Stimulated activated CD4-positive, alpha-beta T cell treated with anti-CD3 and anti-CD28 coated beads, Interleukin-12 subunit alpha, Interleukin-12 subunit beta, amount 100 ng/mL, for 24 hours (primary cell): ENCODE results near the gene RFX1.

Source experiments
- DNase-seq, 2 experiments: peaks; one replicate each; pipeline ENCODE4 v3.0.0-alpha.2; 2020; ENCODE audit warnings: low read depth in 2 of 2

RFX1 gene

DNA sequence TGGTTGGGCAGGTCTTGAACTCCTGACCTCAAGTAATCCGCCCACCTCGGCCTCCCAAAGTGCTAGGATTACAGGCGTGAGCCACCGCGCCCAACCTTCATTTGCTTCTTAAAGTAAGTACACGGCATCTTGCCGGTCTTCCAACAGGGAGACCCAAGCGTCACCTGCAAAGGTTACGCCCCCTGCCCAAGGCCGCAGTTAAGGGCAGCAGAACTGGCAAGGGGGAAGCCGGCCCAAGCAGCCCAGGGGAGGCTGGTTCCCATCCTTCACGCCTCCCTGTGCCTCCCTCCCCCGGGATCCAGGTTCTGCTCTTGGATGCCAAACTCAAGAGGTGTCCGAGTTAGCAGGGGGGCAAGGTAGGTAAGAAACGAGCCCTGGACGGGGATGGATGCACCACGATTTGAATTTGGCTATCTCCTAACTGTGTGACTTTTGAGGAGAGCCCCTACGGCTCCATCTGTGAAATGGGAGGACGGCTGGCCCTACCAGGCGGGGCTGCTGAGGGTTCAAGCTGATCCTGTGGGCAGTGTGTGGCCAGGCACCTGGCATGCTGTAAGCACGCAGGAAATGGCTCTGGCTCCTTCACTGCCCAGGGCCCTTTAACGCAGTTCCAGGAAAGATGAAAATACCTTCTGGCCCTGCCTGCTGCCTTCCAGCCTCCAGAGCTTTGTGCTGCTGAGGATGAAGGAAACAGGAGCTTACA, 9.0 kb downstream of the RFX1 start:
- no peak for DNase-seq

DNA sequence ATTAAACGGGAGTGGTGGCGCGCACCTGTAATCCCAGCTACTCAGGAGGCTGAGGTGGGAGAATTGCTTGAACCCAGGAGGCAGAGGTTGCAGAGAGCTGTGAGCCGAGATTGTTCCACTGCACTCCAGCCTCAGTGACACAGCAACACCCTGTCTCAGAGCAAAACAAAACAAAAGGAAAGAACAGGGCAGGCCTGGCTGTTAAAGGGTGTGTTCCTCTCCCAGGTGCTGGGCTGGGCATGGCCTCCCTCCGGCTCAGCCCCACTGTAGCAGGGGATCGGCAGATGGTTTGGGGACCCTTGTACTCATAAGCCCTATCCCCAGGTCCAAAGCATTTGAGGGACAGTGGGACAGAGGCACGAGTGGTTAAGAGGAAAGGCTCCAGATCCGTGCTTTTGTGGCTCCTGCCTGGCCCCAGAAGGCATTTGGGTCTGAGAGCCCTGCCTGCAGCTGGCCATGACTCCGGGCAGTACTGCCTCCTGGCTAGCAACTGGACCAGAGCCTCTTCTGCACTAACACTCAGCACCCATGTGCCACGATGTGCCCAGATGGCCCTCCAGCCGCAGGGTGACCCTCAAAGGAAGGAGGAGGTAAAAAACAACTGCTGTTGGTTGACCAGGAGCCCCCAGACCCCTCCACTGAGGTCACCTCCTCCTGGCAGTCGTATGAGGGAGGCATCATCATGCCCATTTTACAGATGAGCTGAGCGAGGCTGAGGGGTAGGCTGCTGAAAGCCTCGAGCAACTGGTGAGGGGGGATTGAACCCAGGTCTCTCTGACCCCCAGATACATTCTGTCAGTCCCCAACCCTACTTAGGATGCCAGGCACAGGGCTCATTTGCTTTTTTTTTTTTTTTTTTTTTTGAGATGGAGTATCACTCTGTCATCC, 10.0 kb downstream of the RFX1 start:
- no peak for DNase-seq

DNA sequence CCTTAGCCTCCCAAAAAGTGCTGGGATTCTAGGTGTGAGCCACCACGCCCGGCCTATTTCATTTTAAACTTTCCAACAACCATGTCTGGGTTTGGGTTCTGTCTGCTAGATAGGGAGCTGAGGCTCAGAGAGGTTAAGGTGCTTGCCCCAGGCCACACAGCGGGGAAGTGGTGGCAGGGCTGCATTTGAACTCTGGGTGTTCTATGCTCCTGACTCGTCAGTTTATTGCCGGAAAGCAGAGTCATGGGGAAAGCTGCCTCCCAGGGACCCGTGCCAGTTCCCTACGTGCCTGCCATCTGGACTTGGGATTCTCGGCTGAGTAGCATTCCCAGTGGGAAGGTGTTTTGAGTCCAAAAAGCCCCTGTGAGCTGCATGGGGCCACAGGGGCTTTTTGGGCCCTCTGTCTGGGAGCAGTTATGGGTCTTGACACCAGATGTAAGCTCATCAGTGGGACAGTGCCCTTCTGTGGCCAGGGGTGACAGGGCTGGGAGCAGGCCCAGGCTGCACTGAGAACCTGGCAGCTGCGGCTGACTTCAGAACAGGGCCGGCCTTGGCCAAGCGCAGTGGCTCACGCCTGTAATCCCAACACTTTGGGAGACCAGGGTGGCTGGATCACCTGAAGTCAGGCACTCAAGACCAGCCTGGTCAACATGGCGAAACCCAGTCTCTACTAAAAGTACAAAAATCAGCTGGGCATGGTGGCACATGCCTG, 10.9 kb downstream of the RFX1 start:
- no peak for DNase-seq

DNA sequence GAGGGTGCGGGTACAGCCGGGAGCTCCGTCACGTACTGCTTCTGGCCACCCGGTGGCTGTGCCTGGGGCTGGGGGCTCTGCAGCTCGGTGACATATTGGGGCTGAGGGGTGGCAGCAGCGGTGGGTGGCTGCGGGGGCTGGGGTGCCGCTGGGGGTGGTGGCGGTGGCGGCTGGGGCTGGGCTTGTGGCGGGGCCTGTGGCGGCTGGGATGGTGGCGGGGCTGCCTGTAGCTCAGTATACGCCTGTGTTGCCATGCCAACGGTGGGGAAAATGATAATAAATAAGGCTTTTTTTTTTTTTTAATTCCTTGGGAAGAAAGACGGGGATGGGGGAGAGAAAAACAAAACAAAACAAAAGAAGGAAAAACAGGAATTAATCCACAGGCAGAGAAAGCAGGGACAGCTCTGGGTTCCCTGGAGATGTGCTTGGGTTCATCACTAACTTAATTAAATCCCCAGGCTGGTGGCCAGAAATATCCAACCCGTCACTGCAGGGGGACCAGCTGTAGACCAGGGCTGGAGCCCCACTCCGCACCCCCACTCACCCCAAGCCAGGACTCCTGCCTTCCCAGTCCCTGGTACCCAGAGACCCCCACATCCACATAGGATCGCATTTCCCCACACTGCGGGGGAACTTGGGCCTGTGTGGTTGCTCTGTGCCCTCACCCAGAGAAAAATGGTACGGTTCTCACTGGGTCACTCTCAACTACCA, 12.4 kb downstream of the RFX1 start:
- DNase-seq = no peak

DNA sequence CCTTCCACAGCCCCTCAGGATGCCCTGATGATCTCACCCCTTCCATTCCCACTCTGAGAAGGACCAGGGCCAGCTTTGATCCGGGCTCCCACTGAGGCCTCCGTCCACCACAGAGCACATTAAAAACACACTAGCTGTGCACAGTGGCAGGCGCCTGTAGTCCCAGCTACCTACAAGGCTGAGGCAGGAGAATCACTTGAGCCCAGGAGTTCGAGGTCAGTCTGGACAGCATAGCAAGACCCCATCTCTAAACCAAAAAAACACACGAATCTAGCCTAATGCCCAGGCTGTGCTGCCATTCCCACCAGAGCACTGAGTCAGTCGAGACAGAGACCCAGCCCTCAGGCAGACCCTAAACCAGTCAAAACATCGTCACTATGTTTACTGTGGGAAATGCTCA, 14.1 kb downstream of the RFX1 start:
- DNase-seq = no peak

DNA sequence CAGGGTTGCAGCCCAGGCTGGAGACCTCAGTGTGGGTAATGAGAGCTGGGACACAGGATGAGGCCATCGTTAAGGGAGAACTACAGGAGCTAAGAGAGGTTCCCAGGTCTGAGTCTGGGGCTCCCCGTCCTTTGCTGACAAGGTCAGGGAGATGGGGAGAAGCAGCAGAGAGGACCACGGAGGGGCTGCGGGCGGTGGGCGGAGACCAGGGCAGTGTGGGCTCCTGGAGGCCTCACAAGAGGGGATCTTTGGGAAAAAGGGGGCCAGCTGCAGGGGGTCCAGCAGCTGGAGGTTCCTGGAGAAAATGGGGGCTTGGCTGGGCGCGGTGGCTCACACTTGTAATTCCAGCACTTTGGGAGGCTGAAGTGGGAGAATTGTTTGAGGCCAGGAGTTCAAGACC, 16.0 kb downstream of the RFX1 start:
- no peak for DNase-seq

DNA sequence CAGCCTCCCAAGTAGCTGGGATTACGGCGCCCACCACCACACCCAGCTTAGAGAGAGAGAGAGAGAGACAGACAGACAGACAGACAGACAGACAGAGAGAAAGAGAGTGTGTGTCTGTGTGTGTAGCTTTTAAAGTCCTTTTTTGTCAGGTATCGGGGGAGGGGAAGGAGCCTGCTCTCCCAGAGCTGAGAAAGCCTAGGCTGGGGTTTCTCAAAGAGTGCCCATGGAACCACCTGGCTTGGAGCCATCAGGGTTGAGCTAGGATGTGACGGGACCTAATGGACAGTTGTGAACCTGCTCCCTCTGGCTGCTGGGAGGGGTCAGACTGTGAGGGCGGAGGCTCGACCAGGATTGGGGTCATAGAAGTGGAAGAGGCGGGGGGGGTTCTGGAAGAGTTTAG, 16.6 kb downstream of the RFX1 start:
- DNase-seq = no peak

DNA sequence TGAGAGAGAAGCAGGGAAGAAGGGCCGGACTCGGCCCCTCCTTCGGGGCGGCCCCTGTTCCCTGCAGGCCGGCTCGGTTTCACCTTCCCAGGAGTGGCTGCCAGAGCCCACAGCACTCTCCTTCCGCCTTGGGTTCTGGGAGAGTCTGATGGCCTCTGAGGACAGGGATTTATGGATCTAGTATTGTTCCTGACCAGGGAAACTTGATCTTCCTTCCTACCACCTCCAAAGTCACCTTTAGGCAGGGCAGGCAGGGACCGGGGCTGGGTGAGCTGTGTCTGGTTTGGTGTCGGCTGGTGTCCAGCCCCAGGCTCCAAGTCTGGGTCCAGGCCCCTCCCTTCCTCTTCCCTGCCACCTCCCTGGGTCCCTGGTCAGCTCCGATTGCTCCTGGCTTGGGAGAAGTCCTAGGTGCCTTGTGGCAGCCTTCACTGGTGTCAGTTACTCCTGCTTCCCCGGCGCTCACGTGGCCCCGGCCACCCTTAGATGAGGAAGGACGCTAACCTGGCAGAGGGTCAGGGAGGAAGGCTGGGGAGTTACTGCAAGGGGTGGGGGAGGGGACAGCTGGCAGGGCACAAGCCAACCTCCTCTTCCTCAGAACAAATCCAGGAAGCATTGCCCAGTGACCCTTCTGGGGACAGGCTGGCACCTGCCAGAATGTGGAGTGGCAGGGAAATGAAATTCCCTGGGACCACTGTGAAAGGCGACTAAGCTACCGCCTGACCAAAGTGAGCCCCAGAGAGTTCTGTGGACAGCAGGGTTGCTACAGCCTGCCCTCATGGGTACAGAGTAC, 18.8 kb downstream of the RFX1 start:
- no peak for DNase-seq

DNA sequence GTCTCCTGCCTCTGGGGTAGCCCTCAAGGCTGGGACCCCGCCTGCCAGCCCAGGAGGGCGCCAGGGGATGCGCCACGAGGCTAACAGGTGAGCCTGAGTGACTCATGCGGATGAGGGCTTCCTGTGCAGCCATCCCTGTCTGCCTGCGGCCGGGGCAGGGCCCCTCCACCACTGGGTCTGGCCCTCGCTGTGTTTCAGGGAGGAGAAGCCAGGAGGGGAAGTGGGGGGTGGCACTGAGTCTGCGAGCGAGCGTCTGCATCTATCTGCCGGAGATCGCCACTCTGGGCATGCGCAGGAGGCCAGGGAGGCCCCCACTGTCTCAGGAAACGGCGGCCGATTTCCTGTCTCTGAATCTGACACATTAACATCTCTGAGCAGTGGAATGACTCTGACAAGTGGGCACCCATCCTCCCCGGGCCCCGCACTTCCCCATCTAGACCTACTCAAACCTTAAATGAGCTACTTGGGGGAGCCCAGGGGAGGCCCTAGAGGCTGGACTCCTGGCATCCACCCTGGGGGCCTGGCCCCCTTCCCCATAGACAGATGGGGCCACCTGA, 19.7 kb downstream of the RFX1 start:
- peak; percentile 95 to 98 for DNase-seq

DNA sequence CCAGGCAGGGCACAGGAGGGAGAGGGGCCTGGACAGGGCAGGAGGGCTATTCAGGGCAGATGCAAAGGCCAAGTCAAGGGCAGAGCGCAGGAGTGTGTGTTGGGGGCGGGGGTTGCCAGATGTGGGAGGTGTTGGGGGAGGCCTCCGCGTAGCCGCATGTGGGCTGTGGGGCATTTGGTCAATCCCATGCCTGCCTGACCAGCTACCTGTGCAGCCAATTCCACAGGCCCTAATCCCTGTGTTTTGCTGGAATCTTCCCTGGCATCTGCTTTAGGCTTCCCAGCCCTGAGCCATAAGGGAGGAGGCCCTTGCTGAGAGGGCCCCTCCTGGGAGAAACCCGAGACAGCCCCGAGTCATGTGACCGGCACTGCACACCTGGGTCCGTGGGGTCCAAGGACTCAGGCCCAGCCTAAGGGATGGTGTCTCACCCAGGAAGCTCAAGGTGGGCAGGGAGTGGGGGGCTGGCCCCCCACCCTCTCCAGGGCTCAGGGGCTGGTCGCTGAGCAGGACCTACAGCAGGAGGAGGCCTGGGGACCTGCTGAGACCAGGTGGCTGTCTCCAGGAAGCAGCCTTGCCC, 20.3 kb downstream of the RFX1 start:
- DNase-seq = no peak

DNA sequence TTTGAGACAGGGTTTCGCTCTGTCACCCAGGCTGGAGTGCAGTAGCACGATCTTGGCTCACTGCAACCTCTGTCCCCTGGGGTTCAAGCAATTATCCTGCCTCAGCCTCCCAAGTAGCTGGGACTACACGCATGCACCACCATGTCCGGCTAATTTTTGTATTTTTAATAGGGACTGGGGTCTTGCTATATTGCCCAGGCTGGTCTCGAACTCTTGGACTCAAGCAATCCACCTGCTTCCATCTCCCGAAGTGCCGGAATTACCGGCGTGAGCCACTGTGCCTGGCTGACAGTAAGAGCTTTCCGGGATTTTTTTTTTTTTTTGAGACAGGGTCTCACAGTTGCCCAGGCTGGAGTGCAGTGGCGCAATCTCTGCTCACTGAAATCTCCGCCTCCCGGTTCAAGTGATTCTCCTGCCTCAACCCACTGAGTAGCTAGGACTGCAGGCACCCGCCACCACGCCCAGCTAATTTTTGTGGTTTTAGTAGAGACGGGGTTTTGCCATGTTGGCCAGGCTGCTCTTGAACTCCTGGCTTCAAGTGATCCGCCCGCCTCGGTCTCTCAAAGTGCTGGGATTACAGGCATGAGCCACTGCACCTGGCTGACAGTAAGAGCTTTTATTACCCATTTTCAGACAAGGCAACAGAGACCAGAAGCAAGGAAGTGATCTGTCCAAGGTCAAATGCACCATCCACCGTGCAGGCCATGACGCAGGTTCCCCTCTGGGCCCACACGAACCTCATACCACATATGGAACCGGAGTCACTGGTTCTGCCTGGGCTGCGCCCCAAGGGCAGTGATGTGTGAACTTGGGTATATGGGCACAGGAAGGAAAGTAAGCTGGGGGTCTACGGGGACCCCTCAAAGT, 21.0 kb downstream of the RFX1 start:
- no peak for DNase-seq

DNA sequence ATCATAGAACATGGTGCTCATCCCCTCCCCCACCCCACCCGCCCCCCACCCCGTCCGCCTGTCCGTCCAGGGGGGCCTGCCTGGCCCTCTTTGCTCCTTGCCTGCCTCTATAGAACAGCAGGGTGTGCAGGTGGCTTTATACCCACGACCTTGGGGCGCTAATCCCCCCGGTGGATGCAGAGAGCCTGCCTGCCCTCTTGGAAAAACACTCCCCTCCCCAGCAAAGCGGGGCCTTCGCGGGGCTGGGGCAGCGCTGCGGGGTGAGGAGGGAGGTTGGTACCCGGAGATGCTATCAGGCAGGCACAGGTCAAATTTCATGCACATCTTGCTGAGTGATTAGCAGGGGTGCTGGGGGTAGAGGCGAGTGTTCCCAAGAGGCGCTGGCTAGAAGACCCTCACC, 21.9 kb downstream of the RFX1 start:
- DNase-seq = no peak

DNA sequence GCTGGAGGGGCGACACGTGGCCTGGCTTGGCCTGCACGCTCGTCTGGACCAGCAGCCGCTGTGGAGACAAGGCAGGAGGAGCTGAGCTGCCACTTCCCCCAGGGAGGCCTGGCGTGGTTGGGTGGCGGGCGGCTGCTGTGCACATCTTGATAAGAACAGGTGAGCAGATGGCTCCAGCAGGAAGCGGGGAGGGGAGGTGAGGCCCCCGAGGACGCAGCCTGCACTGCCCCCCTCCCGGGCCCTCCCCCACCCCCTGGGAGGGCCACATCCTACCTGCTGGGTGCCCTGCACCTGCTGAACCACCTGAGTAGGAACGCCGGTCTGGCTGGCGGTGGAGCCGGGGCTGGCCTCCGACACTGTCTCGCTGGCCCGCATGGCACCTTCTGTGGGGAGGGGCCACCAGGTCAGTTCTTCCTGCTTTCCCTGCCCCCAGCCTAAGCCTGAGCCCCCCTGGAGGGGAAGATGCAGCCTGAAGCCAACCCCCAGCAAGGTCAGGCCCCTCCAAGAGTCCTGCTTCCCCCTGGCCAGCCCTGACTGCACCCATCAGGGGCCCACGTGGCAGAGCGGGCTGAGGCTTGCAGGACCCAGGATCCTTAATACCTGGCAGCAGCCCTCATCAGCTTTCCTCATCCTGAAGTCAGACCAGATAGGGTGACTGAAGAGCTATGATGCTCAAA, 22.8 kb downstream of the RFX1 start:
- DNase-seq = no peak

DNA sequence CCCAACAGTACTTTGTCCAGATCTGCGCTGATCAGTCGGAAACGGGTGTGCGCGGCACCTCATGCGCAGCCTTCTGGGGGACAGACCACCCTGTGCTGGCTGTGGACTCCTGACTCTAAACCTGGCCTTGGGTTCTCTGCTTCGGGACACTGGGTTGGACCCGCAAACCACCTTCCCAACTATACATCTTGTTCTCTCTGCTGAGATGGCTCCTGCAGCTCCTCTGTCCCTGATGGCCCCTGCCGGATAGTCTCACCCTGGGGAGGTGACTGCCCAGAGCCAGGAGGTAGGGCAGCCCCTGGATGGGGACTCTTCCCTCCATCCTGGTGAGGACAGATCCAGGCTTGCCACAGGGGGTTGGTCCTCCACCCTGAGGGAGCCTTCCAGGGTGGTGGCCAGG, 23.3 kb downstream of the RFX1 start:
- no peak for DNase-seq

DNA sequence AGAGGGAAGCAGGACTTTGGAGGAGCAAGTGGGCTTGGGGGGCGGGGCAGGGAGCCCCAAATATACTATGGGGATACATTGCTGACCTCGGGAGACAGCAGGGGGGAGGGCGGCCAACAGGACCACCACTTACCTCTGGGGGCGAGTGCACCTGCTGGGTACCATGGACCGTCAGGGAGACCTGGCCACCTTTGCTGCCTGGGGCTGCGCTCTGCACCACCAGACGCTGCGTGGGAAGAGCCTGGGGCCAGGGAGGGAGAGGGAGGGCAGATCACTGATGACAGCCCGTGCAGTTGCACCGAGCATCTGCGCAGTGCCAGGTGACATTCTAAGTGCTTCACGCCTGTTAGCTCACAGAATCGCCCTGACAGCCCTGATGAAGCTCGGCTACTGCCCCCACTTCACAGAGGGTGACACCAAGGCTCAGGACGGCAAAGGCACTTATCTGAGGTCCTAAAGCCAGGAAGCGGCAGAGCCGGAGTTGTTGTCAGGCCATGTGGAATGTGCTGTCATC, 24.1 kb downstream of the RFX1 start:
- DNase-seq = no peak

DNA sequence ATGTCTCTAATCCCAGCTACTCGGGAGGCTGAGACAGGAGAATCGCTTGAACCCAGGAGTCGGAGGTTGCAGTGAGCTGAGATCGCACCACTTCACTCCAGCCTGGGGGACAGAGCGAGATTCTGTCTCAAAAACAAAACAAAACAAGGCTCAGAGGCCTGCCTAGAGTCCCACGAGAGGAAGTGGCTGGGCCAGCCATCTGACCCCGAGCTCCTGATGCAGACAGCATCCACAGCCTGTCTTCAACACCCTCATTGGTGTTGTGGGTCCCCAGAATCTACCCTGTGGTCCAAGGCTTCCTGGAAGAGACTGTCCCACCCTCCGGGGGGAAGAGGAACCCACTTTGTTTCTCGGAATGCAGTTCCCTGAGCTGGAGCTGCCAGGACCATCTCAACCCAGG, 24.7 kb downstream of the RFX1 start:
- DNase-seq = no peak

DNA sequence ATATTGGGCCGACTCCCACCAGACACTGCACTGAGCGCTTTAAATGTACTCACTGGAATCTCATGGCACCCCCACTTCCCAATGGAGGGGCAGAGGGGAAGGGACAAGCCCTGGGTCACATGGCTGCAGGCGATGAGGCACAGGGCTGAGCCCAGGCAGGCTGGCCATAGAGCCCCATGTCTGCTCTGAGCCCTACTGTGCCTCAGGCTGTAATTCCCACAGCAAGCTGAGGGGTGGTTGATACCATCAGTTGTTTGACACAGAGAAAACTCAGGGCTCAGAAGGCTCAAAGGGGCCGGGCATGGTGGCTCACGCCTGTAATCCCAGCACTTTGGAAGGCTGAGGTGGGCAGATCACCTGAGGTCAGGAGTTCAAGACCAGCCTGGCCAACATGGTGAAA, 25.1 kb downstream of the RFX1 start:
- no peak for DNase-seq

DNA sequence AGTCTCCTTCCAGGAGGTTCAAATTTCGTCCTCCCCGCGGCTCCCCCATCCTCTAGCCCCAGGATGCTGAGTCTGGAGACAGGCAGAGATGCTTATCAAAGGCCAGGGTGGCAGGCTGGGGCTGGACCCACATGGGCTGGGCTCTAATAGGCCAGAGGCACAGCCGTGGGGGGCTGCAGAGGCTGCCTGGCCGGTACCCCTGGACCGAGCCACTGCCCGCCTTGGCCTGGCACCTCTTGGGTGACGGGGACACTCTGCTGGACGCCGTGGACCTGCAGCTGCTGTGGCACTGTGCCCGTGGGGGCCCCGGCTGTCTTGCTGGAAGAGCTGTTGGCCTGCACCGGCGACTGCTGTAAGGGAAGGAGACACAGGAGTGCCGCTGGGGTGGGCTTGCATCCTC, 25.8 kb downstream of the RFX1 start:
- no peak for DNase-seq

DNA sequence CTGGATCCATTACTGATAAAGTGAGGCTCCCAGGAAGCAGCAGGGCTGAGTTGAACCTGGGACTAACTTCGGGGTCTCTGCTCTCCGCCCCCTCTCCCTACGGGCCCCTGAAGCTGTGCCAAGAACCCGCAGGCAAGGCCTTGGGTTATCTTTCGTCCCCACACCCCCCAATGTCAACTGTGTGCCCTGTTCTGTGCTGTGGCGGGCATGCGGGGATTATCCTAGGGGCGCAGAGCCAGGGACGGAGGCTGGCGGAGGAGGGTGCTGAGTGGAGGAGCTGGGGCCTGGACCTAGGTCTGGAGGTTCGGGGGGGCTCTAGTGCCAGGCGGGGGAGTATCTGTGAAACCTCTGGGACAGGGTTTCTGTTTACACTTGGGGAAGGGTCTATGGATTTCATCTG, 26.4 kb downstream of the RFX1 start:
- DNase-seq = no peak
